Measurements from ENCODE around the gene TBC1D9.

GRCh38 chr4:140680686-140681085 lies 75.5 kb downstream of the TBC1D9 start:
- TF ChIP-seq EZH2 (IDR thresholded peaks at IDR 0.05) (no peak), POLR2AphosphoS5 (IDR thresholded peaks at IDR 0.05; ENCODE audit: borderline replicate concordance, low read depth, low read length) (no peak)
